C4-2B (cell line): ENCODE data around the gene POU6F2.

Experiments
- ZFX ChIP-seq: fragments of 450-650 bp; IDR thresholded peaks from 2 replicates; pipeline ENCODE4 v1.6.1; 2017
- TF ChIP-seq, protein P1 (sequence below): fragments of 450-650 bp; conservative IDR thresholded peaks from 2 replicates; pipeline ENCODE4 v1.5.1; 2017; ENCODE audit warnings: mild to moderate bottlenecking

DNA sequence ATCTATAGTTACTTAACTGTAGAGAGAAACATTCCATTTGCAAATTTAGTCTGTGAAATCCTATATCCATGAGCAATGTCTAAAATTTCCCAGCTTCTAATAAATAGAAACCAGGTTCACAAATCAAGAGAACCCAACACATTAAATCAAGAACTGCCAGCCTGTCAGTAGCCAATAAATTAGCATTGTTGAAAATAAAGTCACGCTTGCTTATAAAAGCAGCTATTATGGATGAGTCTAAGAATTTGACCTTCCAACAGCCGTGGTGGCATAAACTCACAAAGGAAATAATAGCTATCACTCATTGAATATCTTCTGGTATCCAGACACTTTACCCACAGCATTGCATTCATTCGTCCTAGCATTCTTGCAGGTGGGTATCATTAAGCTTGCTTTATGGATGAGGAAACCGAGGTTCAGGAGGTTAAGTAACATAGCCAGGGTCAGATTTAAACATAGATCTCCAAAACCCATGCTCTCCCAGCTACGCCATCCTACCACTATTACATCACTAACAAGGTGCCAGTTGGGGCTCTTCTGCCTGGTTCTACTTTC lies 328.4 kb downstream of the POU6F2 start:
- TF ChIP-seq, protein P1, sequence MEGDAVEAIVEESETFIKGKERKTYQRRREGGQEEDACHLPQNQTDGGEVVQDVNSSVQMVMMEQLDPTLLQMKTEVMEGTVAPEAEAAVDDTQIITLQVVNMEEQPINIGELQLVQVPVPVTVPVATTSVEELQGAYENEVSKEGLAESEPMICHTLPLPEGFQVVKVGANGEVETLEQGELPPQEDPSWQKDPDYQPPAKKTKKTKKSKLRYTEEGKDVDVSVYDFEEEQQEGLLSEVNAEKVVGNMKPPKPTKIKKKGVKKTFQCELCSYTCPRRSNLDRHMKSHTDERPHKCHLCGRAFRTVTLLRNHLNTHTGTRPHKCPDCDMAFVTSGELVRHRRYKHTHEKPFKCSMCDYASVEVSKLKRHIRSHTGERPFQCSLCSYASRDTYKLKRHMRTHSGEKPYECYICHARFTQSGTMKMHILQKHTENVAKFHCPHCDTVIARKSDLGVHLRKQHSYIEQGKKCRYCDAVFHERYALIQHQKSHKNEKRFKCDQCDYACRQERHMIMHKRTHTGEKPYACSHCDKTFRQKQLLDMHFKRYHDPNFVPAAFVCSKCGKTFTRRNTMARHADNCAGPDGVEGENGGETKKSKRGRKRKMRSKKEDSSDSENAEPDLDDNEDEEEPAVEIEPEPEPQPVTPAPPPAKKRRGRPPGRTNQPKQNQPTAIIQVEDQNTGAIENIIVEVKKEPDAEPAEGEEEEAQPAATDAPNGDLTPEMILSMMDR = no peak
- TF ChIP-seq ZFX = no peak
